MCF 10A (cell line): Measurements from ENCODE around the gene CCDC184. TPM values are rescaled to one million over a fixed set of nuclear protein-coding genes. Genes with fewer than 3 reads are reported as not detected.

Experiments
- BruUV-seq: library from RNA; stranded (reverse); fragments of 400-500 nt; replicated peaks from 2 replicates; lab custom pipeline; 2021; lab: Mats Ljungman, UMichigan
- CTCF ChIA-PET: fragments of 300-600 bp; sonication (Branson Sonifier 250); formaldehyde crosslinking; extraction: SDS; loops from one replicate; lab custom pipeline; 2021; ENCODE audit warnings: antibody characterized with exemption, inconsistent platforms; lab: Yijun Ruan, JAX
- POLR2A ChIA-PET: fragments of 300-600, 350-650 bp; sonication (Branson Sonifier 250); formaldehyde crosslinking; extraction: SDS; loops from one replicate; lab custom pipeline; 2020; ENCODE audit warnings: antibody characterized with exemption, inconsistent platforms; lab: Yijun Ruan, JAX
- DNase-seq: peaks from one replicate; pipeline ENCODE4 v3.0.0-alpha.2; 2018; ENCODE audit not compliant: unreplicated experiment
- H3K27ac Mint-ChIP-seq: one replicate; pipeline ENCODE4 v1.8.0; 2022; ENCODE audit warnings: mild to moderate bottlenecking, low read depth, mixed read lengths; ENCODE audit not compliant: unreplicated experiment
- H3K27me3 Mint-ChIP-seq: one replicate; pipeline ENCODE4 v1.8.0; 2022; ENCODE audit warnings: mixed read lengths; ENCODE audit not compliant: insufficient read depth, unreplicated experiment
- H3K36me3 Mint-ChIP-seq: one replicate; pipeline ENCODE4 v1.8.0; 2022; ENCODE audit warnings: mild to moderate bottlenecking, moderate library complexity, mixed read lengths; ENCODE audit not compliant: insufficient read depth, unreplicated experiment
- H3K4me1 Mint-ChIP-seq: one replicate; pipeline ENCODE4 v1.8.0; 2022; ENCODE audit warnings: mixed read lengths; ENCODE audit not compliant: insufficient read depth, unreplicated experiment
- H3K4me3 Mint-ChIP-seq: one replicate; pipeline ENCODE4 v1.8.0; 2022; ENCODE audit warnings: mild to moderate bottlenecking, moderate library complexity, mixed read lengths; ENCODE audit not compliant: unreplicated experiment
- H3K9me3 Mint-ChIP-seq: one replicate; pipeline ENCODE4 v1.8.0; 2022; ENCODE audit warnings: mixed read lengths; ENCODE audit not compliant: unreplicated experiment
- CTCF ChIP-seq: fragments of 200-600 bp; IDR thresholded peaks from one replicate; pipeline ENCODE4 v1.8.0; 2022; ENCODE audit warnings: antibody characterized with exemption, mild to moderate bottlenecking; ENCODE audit not compliant: unreplicated experiment
- intact Hi-C: fragments of 100-400 bp; cut with micrococcal nuclease; formaldehyde crosslinking; loops from 2 replicates; pipeline ENCODE4 v1.14.1; 2022
- total RNA-seq: library from RNA; stranded (reverse); gene quantifications from 2 replicates; pipeline ENCODE4 v1.2.3, GENCODE V29; 2022

The CCDC184 gene
- total RNA-seq, 1 experiment from 2014 or later: not detected

GRCh38 chr12:48176417-48176751, 7.1 kb upstream of the CCDC184 start:
- intact Hi-C loops: no loop called here
- H3K27ac Mint-ChIP-seq: no peak overlapping the region
- no peak for DNase-seq
- no peaks in the 10 kb centered on the region for H3K36me3 Mint-ChIP-seq
- TF ChIP-seq CTCF: no peak
- H3K4me1 Mint-ChIP-seq: peaks cover 11% of the 10 kb centered on the region
- H3K9me3 Mint-ChIP-seq: no peaks in the 10 kb centered on the region
- peaks cover 63% of the 10 kb centered on the region for H3K27me3 Mint-ChIP-seq
- ChIA-PET POLR2A (interaction anchor here (0.7 to 1.7 kb wide), 2 partner anchors 13 to 21 kb away, joined by 3 to 7 read pairs; no protein-coding TSS in a partner anchor), CTCF (interaction anchor here (0.6 to 4.5 kb wide), 5 partner anchors 13 to 442 kb away, joined by 3 to 15 read pairs (median 3); no protein-coding TSS in a partner anchor)
- no TSS peak for BruUV-seq
- H3K4me3 Mint-ChIP-seq: no peak overlapping the region

- Mint-ChIP-seq H3K4me3 (no peak overlapping the region), H3K9me3 (no peaks in the 10 kb centered on the region), H3K27ac (no peak overlapping the region), H3K36me3 (no peaks in the 10 kb centered on the region), H3K27me3 (peaks cover 79% of the 10 kb centered on the region), H3K4me1 (peaks cover 11% of the 10 kb centered on the region)
- BruUV-seq: no TSS peak
- no peak for TF ChIP-seq CTCF
- DNase-seq: no peak
- POLR2A ChIA-PET: interaction anchor here (1.0 to 1.7 kb wide), 2 partner anchors 19 to 85 kb away, joined by 3 to 7 read pairs; no protein-coding TSS in a partner anchor
- intact Hi-C loops: no loop called here
- CTCF ChIA-PET: interaction anchor here (0.6 to 4.5 kb wide), 7 partner anchors 12 to 1113 kb away, joined by 3 to 15 read pairs (median 3); no protein-coding TSS in a partner anchor
Observed at GRCh38 chr12:48177982-48178381, 5.5 kb upstream of the CCDC184 start.

GRCh38 chr12:48179466-48179865, 4.0 kb upstream of the CCDC184 start:
- Mint-ChIP-seq H3K36me3 (no peaks in the 10 kb centered on the region), H3K4me3 (no peak overlapping the region), H3K9me3 (no peaks in the 10 kb centered on the region), H3K27ac (no peak overlapping the region), H3K27me3 (peaks cover 85% of the 10 kb centered on the region), H3K4me1 (peaks cover 11% of the 10 kb centered on the region)
- CTCF ChIA-PET: interaction anchor here (0.6 to 2.9 kb wide), 5 partner anchors 10 to 440 kb away, joined by 3 to 15 read pairs (median 3); no protein-coding TSS in a partner anchor
- intact Hi-C loops: no loop called here
- TF ChIP-seq CTCF: no peak
- POLR2A ChIA-PET: interaction anchor here (0.7 kb wide), 1 partner anchor 19 kb away, joined by 3 read pairs; no protein-coding TSS in a partner anchor
- BruUV-seq: no TSS peak
- DNase-seq: no peak

DNA sequence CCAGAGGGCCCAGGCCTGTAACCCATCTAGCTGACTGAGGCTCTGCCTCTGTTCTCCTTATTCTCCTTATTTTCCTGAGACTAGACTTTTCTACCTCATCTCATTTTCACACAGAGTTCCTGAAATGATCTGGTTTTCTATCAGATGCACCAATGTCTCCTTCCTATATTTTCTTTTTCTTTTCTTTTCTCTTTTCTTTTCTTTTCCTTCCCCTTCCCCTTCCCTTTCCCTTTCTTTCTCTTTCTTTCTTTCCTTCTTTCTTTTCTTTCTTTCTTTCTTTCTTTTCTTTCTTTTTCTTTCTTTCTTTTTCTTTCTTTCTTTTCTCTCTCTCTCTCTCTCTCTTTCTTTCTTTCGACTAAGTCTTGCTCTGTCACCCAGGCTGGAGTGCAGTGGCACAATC, 3.0 kb upstream of the CCDC184 start:
- no peaks in the 10 kb centered on the region for H3K36me3 Mint-ChIP-seq

More for the DNA sequence above, 3.0 kb upstream of the CCDC184 start:
- BruUV-seq: no TSS peak
- intact Hi-C loops: no loop called here
- no peaks in the 10 kb centered on the region for H3K9me3 Mint-ChIP-seq
- H3K27me3 Mint-ChIP-seq: peaks cover 90% of the 10 kb centered on the region
- TF ChIP-seq CTCF: no peak
- H3K27ac Mint-ChIP-seq: no peak overlapping the region
- no peak overlapping the region for H3K4me3 Mint-ChIP-seq
- CTCF ChIA-PET: interaction anchor here (0.6 to 2.9 kb wide), 5 partner anchors 9 to 1872 kb away, joined by 3 to 15 read pairs (median 3); no protein-coding TSS in a partner anchor
- peaks cover 10% of the 10 kb centered on the region for H3K4me1 Mint-ChIP-seq
- DNase-seq: no peak
- POLR2A ChIA-PET: interaction anchor here (0.6 kb wide), 1 partner anchor 425 kb away, joined by 4 read pairs; no protein-coding TSS in a partner anchor
